CD4-positive, alpha-beta T cell treated with Interferon alpha-2 for 1 hour (primary cell): ENCODE measurements around the gene PRR30.
"Not testable (repeated sequence)": the region's sequence is repeated elsewhere in the genome, so short reads cannot be mapped to it uniquely, and the experiment has no call there.

Source experiments
- DNase-seq, 2 donors: peaks; one replicate each; pipeline ENCODE4 v3.0.0-alpha.2; 2020 to 2022

The PRR30 gene

GRCh38 chr2:27127883-27128667 is 11.1 kb downstream of the PRR30 start:
- no peak for DNase-seq

- no peak for DNase-seq
Measured at GRCh38 chr2:27126252-27126710, 12.9 kb downstream of the PRR30 start.

GRCh38 chr2:27125104-27125503 is 14.1 kb downstream of the PRR30 start:
- DNase-seq: no peak

GRCh38 chr2:27123302-27124150 is 15.7 kb downstream of the PRR30 start, which contains the start of gene ABHD1:
Gene ABHD1 (plus strand): TSS chr2:27123815. CDS start chr2:27123949, 134 bp downstream.
- DNase-seq: peak; percentile 67 to 80

- no peak for DNase-seq
Measured at GRCh38 chr2:27122791-27123190, 16.4 kb downstream of the PRR30 start.

GRCh38 chr2:27121906-27122305 is 17.3 kb downstream of the PRR30 start:
- no peak for DNase-seq

- DNase-seq: not testable (repeated sequence)
Measured at GRCh38 chr2:27119330-27119670, 19.9 kb downstream of the PRR30 start.

GRCh38 chr2:27118525-27119329 is 20.5 kb downstream of the PRR30 start, which contains the start of gene CGREF1:
Gene CGREF1 (minus strand): TSS chr2:27119128. CDS start chr2:27104366, 14,762 bp downstream.
- peak in 1 of 2 donors; percentile 18 for DNase-seq

GRCh38 chr2:27117995-27118524 is 21.1 kb downstream of the PRR30 start:
- DNase-seq: no peak

GRCh38 chr2:27115519-27115918 is 23.7 kb downstream of the PRR30 start:
- DNase-seq: no peak

- not testable (repeated sequence) for DNase-seq
Measured at GRCh38 chr2:27111392-27112078, 27.7 kb downstream of the PRR30 start.

GRCh38 chr2:27110603-27111352 is 28.4 kb downstream of the PRR30 start:
- not testable (repeated sequence) for DNase-seq

GRCh38 chr2:27109083-27109482 is 30.1 kb downstream of the PRR30 start:
- no peak for DNase-seq

GRCh38 chr2:27108221-27108620 is 31.0 kb downstream of the PRR30 start:
- DNase-seq: no peak

- no peak for DNase-seq
Measured at GRCh38 chr2:27105981-27106380, 33.2 kb downstream of the PRR30 start.

- no peak for DNase-seq
Measured at GRCh38 chr2:27102329-27102728, 36.9 kb downstream of the PRR30 start.

- no peak for DNase-seq
Measured at GRCh38 chr2:27100036-27100435, 39.2 kb downstream of the PRR30 start.

- no peak for DNase-seq
Measured at GRCh38 chr2:27099334-27099955, 39.8 kb downstream of the PRR30 start.

GRCh38 chr2:27097341-27097740 is 41.9 kb downstream of the PRR30 start:
- DNase-seq: no peak

- no peak for DNase-seq
Measured at GRCh38 chr2:27096748-27097297, 42.4 kb downstream of the PRR30 start.
